ENCODE data around the gene LARGE2.

Gene LARGE2

DNA sequence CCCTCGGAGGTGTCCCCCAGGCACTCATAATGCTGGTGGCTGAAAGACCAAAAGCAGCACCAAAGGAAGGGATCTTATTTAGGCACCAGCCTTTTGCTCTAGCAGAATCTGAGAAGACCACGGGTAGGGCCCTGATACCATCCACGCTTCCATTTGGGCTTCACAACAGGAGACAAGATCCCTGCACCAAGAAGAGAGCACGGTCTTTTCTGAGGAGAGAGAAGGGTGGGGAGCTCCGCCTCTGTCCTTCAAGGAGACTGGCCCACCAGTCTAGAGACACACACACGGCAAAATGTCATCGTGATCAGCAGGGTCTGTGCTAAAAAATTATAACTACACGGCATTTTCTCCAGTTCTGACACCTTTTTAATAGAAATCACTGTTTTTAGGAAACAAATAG is 9.8 kb downstream of the LARGE2 start:
- TF ChIP-seq, protein P1, sequence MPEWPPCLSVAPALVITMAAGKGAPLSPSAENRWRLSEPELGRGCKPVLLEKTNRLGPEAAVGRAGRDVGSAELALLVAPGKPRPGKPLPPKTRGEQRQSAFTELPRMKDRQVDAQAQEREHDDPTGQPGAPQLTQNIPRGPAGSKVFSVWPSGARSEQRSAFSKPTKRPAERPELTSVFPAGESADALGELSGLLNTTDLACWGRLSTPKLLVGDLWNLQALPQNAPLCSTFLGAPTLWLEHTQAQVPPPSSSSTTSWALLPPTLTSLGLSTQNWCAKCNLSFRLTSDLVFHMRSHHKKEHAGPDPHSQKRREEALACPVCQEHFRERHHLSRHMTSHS (tag by site-specific recombination; IDR thresholded peaks at IDR 0.05), result no peak
- no peak for TF ChIP-seq EGR2 (tag by site-specific recombination; IDR thresholded peaks at IDR 0.05; ENCODE audit: low read depth)
- TF ChIP-seq MEIS1 (CRISPR knock-in tag; IDR thresholded peaks at IDR 0.05; ENCODE audit: borderline replicate concordance), result no peak
- no peak for TF ChIP-seq ZNF624 (tag by site-specific recombination; IDR thresholded peaks at IDR 0.05)
- TF ChIP-seq HOXC10 (CRISPR knock-in tag; IDR thresholded peaks at IDR 0.05), result no peak
- TF ChIP-seq BCL11B (tag by site-specific recombination; IDR thresholded peaks at IDR 0.05; ENCODE audit: low read depth), result no peak
- no peak for TF ChIP-seq ZSCAN30 (tag by site-specific recombination; IDR thresholded peaks at IDR 0.05)
- no peak for TF ChIP-seq REST (tag by site-specific recombination; IDR thresholded peaks at IDR 0.05)
- TF ChIP-seq ZNF133 (tag by site-specific recombination; IDR thresholded peaks at IDR 0.05), result no peak
- no peak for TF ChIP-seq ZNF18 (tag by site-specific recombination; IDR thresholded peaks at IDR 0.05)
- no peak for TF ChIP-seq SALL2 (tag by site-specific recombination; IDR thresholded peaks at IDR 0.05; ENCODE audit: borderline replicate concordance)
- H3K9me3 ChIP-seq (ENCODE audit: control insufficient read depth, insufficient read depth, low read depth, low read length), result no peaks in the 10 kb centered on the region
- H3K4me3 ChIP-seq (ENCODE audit: low read depth, low read length), result no peak overlapping the region
- H3K4me1 ChIP-seq (ENCODE audit: control insufficient read depth, insufficient read depth, low read length), result no peaks in the 10 kb centered on the region
- POLR2A ChIA-PET, result no interaction called here
- H3K36me3 ChIP-seq (ENCODE audit: control insufficient read depth in 2 of 2, insufficient read depth in 1 of 2, low read length in 2 of 2), result peaks cover 0 to 62% of the 10 kb centered on the region in 2 experiments; a peak in 1 of 3 replicates
- no peak overlapping the region for H3K27ac ChIP-seq (ENCODE audit: extremely low read depth, low read depth, low read length)
- CTCF ChIA-PET, result interaction anchor here (0.6 to 2.6 kb wide), 4 partner anchors 33 to 1021 kb away, joined by 3 to 11 read pairs (median 6); no protein-coding TSS in a partner anchor

DNA sequence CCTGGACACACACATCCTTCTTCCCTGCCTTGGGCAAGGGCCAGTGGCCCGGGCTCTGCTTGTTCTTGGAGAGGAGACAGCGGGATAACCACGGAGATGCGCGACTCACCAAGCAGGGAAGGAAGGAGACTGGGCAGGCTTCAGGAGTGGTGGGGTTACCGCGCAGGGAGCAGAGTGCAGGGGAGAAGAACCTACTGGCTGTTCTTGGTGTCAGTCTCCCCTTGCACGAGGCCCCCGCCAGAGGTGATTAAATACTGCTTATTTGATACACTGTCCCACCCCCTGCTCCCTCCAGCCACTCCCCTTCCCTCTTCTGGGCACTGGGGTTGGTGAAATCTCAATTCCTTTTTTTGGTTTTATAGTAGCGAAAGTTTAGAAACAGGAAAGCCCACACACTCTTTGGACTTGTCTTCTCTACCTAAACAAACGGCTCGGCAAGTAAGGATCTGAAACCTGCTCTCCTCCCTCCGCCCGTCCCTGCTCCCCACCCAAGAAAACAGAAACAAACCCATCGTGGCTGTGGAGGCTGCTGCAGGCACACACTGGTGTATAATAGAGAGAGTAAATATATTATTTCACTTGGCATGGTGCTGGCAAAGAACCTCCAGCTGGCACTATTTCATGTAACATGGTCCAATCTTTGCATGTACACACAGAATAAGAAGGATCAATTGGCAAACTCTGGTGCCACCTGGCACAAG is 10.8 kb downstream of the LARGE2 start:
- Histone ChIP-seq H3K9me3 (ENCODE audit: control insufficient read depth, insufficient read depth, low read depth, low read length) (no peaks in the 10 kb centered on the region), H3K4me3 (ENCODE audit: low read depth, low read length) (no peak overlapping the region), H3K4me1 (ENCODE audit: control insufficient read depth, insufficient read depth, low read length) (no peaks in the 10 kb centered on the region), H3K36me3 (ENCODE audit: control insufficient read depth in 2 of 2, insufficient read depth in 1 of 2, low read length in 2 of 2) (peaks cover 0 to 60% of the 10 kb centered on the region in 2 experiments; a peak in 1 of 3 replicates), H3K27ac (ENCODE audit: extremely low read depth, low read depth, low read length) (no peak overlapping the region)
- ChIA-PET CTCF (interaction anchor here (0.8 kb wide), 1 partner anchor 60 kb away, joined by 3 read pairs; no protein-coding TSS in a partner anchor), POLR2A (no interaction called here)
- TF ChIP-seq ZNF639 (tag by site-specific recombination; IDR thresholded peaks at IDR 0.05) (no peak), WT1 (tag by site-specific recombination; IDR thresholded peaks at IDR 0.05) (no peak), SALL2 (tag by site-specific recombination; IDR thresholded peaks at IDR 0.05; ENCODE audit: borderline replicate concordance) (no peak), ZNF560 (tag by site-specific recombination; IDR thresholded peaks at IDR 0.05; ENCODE audit: borderline replicate concordance) (no peak), ZNF423 (tag by site-specific recombination; IDR thresholded peaks at IDR 0.05) (no peak), GLIS2 (tag by site-specific recombination; IDR thresholded peaks at IDR 0.05) (no peak), ZNF16 (tag by site-specific recombination; IDR thresholded peaks at IDR 0.05; ENCODE audit: low read depth) (no peak), HIC1 (tag by site-specific recombination; IDR thresholded peaks at IDR 0.05) (no peak), ZNF394 (tag by site-specific recombination; IDR thresholded peaks at IDR 0.05; ENCODE audit: borderline replicate concordance) (no peak), SCRT2 (tag by site-specific recombination; IDR thresholded peaks at IDR 0.05) (no peak), ZFP37 (tag by site-specific recombination; IDR thresholded peaks at IDR 0.05) (no peak), ZBTB17 (tag by site-specific recombination; IDR thresholded peaks at IDR 0.05) (no peak)
- TF ChIP-seq, protein P2, sequence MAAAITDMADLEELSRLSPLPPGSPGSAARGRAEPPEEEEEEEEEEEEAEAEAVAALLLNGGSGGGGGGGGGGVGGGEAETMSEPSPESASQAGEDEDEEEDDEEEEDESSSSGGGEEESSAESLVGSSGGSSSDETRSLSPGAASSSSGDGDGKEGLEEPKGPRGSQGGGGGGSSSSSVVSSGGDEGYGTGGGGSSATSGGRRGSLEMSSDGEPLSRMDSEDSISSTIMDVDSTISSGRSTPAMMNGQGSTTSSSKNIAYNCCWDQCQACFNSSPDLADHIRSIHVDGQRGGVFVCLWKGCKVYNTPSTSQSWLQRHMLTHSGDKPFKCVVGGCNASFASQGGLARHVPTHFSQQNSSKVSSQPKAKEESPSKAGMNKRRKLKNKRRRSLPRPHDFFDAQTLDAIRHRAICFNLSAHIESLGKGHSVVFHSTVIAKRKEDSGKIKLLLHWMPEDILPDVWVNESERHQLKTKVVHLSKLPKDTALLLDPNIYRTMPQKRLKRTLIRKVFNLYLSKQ (tag by site-specific recombination; IDR thresholded peaks at IDR 0.05; ENCODE audit: borderline replicate concordance), result no peak
